Mesenteric fat pad (tissue), 1 donor: ENCODE measurements around the gene EVC. TPM values are rescaled to one million over a fixed set of nuclear protein-coding genes. Genes with fewer than 3 reads are reported as not detected.
"Not testable (repeated sequence)": the region's sequence is repeated elsewhere in the genome, so short reads cannot be mapped to it uniquely, and the experiment has no call there.

Source experiments
- DNase-seq: peaks from one replicate; pipeline ENCODE4 v3.0.0-alpha.2; 2020; ENCODE audit warnings: low spot score
- total RNA-seq: library from RNA; stranded (reverse); fragmentation: NEBNext Ultra II Directional; extraction: Animal tissue kit (Norgen Biotek cat#: 25700); gene quantifications from one replicate; pipeline ENCODE4 v1.2.1, GENCODE V29; 2021
- donor health status: DM: yes; HTN: yes; CAD: no.

EVC gene
- total RNA-seq, 1 donor from 2014 or later, result 16.6 TPM

- DNase-seq, result not testable (repeated sequence)
Observed at GRCh38 chr4:5837483-5837882, 126.5 kb downstream of the EVC start.

GRCh38 chr4:5839332-5839731 is 128.3 kb downstream of the EVC start:
- DNase-seq, result no peak

DNA sequence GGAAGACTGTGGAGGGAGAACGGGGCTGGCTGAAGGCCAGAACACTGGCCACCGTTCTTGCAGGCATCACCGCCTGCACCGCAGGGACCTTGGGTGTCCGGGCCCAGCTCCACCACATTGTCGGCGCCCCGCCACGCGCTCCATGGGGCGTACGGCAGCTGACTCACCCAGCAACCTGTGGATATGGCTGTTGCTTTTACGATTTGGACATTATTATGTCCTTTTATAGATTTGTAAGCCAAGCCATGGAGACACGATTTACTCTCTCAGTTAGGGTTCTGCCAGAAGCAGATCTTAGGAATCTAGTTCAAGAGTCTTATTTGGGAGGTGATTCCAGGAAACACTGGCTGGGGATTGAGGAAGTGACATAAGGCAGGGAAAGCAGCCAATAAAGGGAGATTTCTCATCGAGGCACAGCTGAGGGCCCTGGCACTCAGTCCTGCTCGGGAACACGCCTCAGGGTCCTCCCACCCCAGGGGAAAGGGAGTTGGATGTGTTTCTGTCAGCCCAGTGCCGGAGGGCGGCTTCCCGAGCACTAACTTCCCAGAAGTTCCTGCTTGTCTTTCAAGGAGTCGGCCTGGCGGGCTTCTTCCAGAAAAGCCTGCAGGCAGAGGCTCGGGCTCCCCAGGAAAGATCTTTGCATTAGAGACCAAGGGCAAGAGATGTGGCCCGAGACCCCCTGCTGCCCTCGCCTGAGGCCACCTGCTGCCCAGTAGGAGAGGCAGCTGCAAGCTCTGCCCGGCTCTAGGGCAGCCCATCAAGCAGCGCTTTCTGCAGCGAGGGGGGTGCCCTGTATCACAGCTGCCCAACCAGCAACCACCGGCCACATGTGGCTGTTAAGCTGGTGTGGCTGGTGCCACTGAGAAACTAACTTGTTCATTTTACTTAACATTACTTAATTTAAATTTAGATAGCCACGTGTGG is 129.0 kb downstream of the EVC start:
- DNase-seq, result no peak

DNA sequence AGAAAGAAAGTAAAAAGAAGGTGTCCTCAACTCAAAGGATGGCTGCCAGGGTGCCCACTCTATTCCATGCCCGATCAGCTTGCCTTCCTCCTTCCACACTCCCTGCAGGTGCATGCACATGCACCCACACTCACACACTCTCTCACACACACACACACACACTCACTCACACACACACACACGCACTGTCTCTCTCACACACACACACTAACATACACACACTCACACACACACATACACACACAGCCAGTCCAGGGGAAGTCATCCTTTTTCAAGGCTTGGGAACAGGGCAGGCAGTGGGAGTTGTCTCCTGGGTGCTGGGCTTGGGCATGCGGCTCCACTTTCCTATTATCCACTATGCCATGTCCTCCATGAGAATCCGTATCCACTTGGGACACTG is 131.5 kb downstream of the EVC start:
- no peak for DNase-seq

GRCh38 chr4:5843573-5844530 is 132.9 kb downstream of the EVC start:
- no peak for DNase-seq

GRCh38 chr4:5845035-5845905 is 134.3 kb downstream of the EVC start:
- DNase-seq, result no peak

- DNase-seq, result no peak
Observed at GRCh38 chr4:5851637-5852301, 140.8 kb downstream of the EVC start.

- DNase-seq, result no peak
Observed at GRCh38 chr4:5852523-5853202, 141.7 kb downstream of the EVC start.

DNA sequence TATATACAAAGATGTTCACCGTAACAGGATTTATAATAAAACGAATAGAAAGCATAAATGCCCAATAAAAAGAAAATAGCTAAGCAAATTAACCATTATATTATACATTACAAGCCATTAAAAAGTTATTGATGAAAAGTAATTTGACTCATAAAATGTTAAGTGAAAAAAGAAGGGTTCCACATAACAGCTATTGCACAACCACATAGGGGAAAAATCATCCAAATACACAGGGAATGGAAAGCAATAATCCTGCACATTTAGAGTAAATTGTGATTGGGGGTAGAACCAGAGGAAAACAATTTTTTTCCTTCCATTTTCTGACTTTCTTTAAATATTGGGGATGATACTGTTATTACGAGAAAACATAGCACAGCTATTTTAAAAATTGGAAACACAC is 143.9 kb downstream of the EVC start:
- no peak for DNase-seq

DNA sequence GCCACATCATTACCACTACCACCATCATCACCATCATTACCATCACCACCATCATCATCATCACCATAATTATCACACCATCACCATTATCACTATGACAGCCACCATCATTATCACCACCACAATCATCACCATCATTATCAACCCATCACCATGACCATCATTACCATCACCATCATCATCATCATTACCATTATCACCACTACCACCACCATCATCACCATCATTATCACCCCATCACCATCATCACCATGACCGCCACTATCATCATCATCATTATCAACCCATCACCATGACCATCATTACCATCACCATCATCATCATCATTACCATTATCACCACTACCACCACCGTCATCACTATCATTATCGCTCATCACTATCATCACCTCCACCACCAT is 145.4 kb downstream of the EVC start:
- DNase-seq, result not testable (repeated sequence)

DNA sequence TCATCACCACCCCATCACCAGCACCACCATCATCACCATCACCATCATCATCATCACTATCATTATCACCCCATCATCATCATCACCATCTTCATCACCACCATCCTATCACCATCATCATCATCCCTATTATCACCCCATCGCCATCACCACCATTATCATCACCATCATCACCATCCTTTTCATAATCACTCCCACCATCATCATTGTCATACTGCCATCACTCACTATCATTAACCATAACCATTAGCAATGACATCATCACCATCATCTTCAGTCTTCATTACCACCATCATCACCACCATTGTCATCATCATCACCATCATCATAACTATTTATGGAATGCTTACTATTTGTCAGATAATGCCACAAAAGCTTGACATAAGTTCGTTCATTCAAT is 146.2 kb downstream of the EVC start:
- DNase-seq, result no peak

GRCh38 chr4:5858020-5858769 is 147.2 kb downstream of the EVC start:
- DNase-seq, result no peak

- no peak for DNase-seq
Observed at GRCh38 chr4:5863461-5864113, 152.6 kb downstream of the EVC start.

Other genes starting within 250 kb of the EVC start
- 4.0 TPM for gene EVC2, start 2.6 kb upstream of the EVC start, total RNA-seq
- 0.16 TPM for gene CRMP1, start 181.9 kb downstream of the EVC start, total RNA-seq